Neuronal stem cell (in vitro differentiated cells): ENCODE measurements around the gene CWC27. TPM values are rescaled to one million over a fixed set of nuclear protein-coding genes. Genes with fewer than 3 reads are reported as not detected.
A peak's percentile ranks its signal among the peaks of the same experiment; 100 is the strongest.

ENCODE experiments used
- DNase-seq: peaks from one replicate; pipeline ENCODE4 v3.0.0-alpha.2; 2013; ENCODE audit warnings: low spot score
- H2AFZ ChIP-seq: one replicate; pipeline ENCODE4 v1.6.1; 2013; ENCODE audit warnings: mild to moderate bottlenecking, low read length, inconsistent platforms
- H2AK5ac ChIP-seq: 2 replicates; pipeline ENCODE4 v1.6.1; 2013; ENCODE audit warnings: low read depth, mild to moderate bottlenecking, inconsistent platforms, low read length, moderate library complexity, mixed read lengths
- H2BK120ac ChIP-seq: 2 replicates; pipeline ENCODE4 v1.6.1; 2013; ENCODE audit warnings: low read depth, mild to moderate bottlenecking, inconsistent platforms, low read length, moderate library complexity, mixed read lengths
- H2BK12ac ChIP-seq: one replicate; pipeline ENCODE4 v1.6.1; 2013; ENCODE audit warnings: low read length, inconsistent platforms
- H2BK15ac ChIP-seq: 2 replicates; pipeline ENCODE4 v1.6.1; 2013; ENCODE audit warnings: mild to moderate bottlenecking, low read length, inconsistent platforms, mixed read lengths
- H2BK5ac ChIP-seq: one replicate; pipeline ENCODE4 v1.6.1; 2013; ENCODE audit warnings: inconsistent platforms, mild to moderate bottlenecking, low read length, moderate library complexity
- H3K14ac ChIP-seq: one replicate; pipeline ENCODE4 v1.6.1; 2013; ENCODE audit warnings: low read length, inconsistent platforms
- H3K18ac ChIP-seq: 2 replicates; pipeline ENCODE4 v1.6.1; 2013; ENCODE audit warnings: low read length, inconsistent platforms
- H3K23ac ChIP-seq: 2 replicates; pipeline ENCODE4 v1.6.1; 2013; ENCODE audit warnings: low read depth, mild to moderate bottlenecking, mixed read lengths, low read length, inconsistent platforms; ENCODE audit not compliant: poor library complexity
- H3K27ac ChIP-seq: replicated peaks from 3 replicates; pipeline ENCODE4 v1.5.1; 2013; ENCODE audit warnings: low read length, inconsistent platforms
- H3K27me3 ChIP-seq, 3 experiments: 2 replicates each; pipeline ENCODE4 v1.6.1; 2013; ENCODE audit warnings: low read length in 3 of 3, mild to moderate bottlenecking in 2 of 3, inconsistent platforms in 1 of 3, low read depth in 1 of 3, mixed read lengths in 1 of 3, moderate library complexity in 1 of 3; ENCODE audit not compliant: control insufficient read depth in 3 of 3, insufficient read depth in 3 of 3
- H3K36me3 ChIP-seq, 2 donors: replicated peaks in 1 of 2; 2 replicates each; pipeline ENCODE4 v1.6.1; 2013; ENCODE audit warnings: low read length in 2 of 2; ENCODE audit not compliant: control insufficient read depth in 2 of 2, insufficient read depth in 2 of 2
- H3K4ac ChIP-seq: 2 replicates; pipeline ENCODE4 v1.6.1; 2013; ENCODE audit warnings: inconsistent platforms, mild to moderate bottlenecking, low read length, moderate library complexity
- H3K4me1 ChIP-seq, 2 donors: 1 replicate in 1 of 2; 2 replicates in 1 of 2; pipeline ENCODE4 v1.6.1; 2013; ENCODE audit warnings: low read length in 2 of 2, low read depth in 1 of 2; ENCODE audit not compliant: control insufficient read depth in 2 of 2, insufficient read depth in 1 of 2
- H3K4me2 ChIP-seq: one replicate; pipeline ENCODE4 v1.6.1; 2013; ENCODE audit warnings: mild to moderate bottlenecking, low read length, inconsistent platforms; ENCODE audit not compliant: insufficient read depth, poor library complexity, severe bottlenecking
- H3K4me3 ChIP-seq, 2 donors: 2 replicates each; pipeline ENCODE4 v1.5.1; 2013; ENCODE audit warnings: low read length in 2 of 2, mild to moderate bottlenecking in 2 of 2, inconsistent platforms in 1 of 2, moderate library complexity in 1 of 2
- H3K79me1 ChIP-seq: one replicate; pipeline ENCODE4 v1.6.1; 2013; ENCODE audit warnings: low read depth, mild to moderate bottlenecking, inconsistent platforms, low read length, moderate library complexity
- H3K9ac ChIP-seq: one replicate; pipeline ENCODE4 v1.6.1; 2013; ENCODE audit warnings: mild to moderate bottlenecking, low read depth, low read length, inconsistent platforms; ENCODE audit not compliant: poor library complexity
- H3K9me3 ChIP-seq, 2 donors: replicated peaks in 1 of 2; 2 replicates each; pipeline versions ENCODE3 to v1.6.1; 2013; ENCODE audit warnings: low read length in 2 of 2, mild to moderate bottlenecking in 2 of 2, inconsistent platforms in 1 of 2, low read depth in 1 of 2, mixed read lengths in 1 of 2, moderate library complexity in 1 of 2; ENCODE audit not compliant: control insufficient read depth in 2 of 2, insufficient read depth in 1 of 2
- H4K8ac ChIP-seq: one replicate; pipeline ENCODE4 v1.6.1; 2013; ENCODE audit warnings: low read depth, mild to moderate bottlenecking, inconsistent platforms, low read length, moderate library complexity
- H4K91ac ChIP-seq: one replicate; pipeline ENCODE4 v1.6.1; 2013; ENCODE audit warnings: low read length, low read depth, mild to moderate bottlenecking, inconsistent platforms; ENCODE audit not compliant: poor library complexity
- WGBS, 2 donors: extraction: QIAGEN DNeasy Blood & Tissue Kit; methylation state at CpG; one replicate each; pipeline ENCODE4 v1.1.7; 2013; ENCODE audit warnings: missing lambda C conversion rate in 2 of 2, mixed read lengths in 1 of 2; ENCODE audit not compliant: insufficient read length in 2 of 2, insufficient replicate concordance in 1 of 2; ENCODE audit errors: extremely low coverage in 2 of 2; 5-methylcytosine and 5-hydroxymethylcytosine counted together
- polyA plus RNA-seq, 2 experiments: library from polyadenylated mRNA; stranded (reverse); fragments of 200-250 nt; gene quantifications; one replicate each; pipeline ENCODE4 v1.2.3, GENCODE V29; 2013

CWC27 gene, protein sequence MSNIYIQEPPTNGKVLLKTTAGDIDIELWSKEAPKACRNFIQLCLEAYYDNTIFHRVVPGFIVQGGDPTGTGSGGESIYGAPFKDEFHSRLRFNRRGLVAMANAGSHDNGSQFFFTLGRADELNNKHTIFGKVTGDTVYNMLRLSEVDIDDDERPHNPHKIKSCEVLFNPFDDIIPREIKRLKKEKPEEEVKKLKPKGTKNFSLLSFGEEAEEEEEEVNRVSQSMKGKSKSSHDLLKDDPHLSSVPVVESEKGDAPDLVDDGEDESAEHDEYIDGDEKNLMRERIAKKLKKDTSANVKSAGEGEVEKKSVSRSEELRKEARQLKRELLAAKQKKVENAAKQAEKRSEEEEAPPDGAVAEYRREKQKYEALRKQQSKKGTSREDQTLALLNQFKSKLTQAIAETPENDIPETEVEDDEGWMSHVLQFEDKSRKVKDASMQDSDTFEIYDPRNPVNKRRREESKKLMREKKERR
- 105 TPM for polyA plus RNA-seq (2013, experiment 1 of 2)
- 112 TPM for polyA plus RNA-seq (2013, experiment 2 of 2)

DNA sequence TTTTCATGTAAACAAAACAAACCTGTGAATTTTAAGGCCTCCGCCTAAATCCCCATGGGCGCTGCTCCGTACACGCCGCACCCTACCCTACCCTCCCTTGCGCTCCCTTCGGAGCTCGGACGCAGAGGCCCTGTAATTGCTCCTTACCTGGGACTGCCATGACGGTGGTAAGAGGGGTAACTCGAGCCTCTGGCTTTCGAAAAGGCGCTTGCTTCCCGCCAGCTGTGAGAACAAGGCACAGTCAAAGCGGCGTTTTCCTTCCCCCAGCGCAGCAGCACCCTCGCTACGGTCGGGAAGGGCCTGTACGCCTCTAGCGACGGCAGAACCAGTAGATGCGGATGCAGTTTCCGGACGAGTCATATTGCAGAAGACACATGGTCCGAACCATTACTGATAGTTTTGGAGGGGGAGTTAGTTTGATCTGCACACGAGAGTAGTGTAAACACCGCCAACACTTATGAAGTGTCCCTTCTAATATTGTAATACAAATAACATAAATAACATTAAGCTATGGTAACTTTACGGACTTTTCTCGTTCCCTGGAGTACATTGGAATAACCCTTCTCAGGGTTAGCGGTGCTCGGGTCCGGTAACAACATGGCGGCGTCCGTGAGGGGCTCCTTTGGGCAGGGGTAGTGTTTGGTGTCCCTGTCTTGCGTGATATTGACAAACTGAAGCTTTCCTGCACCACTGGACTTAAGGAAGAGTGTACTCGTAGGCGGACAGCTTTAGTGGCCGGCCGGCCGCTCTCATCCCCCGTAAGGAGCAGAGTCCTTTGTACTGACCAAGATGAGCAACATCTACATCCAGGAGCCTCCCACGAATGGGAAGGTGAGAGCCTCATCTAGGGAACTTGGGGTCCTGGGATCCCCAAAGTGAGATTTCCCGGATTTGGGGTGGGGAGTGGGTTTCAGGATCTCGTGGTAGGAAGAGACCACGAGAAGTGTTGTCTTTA, at the start of gene CWC27, which contains the start of gene SREK1IP1:
Gene CWC27 (plus strand): TSS at position 573 of the 955 bp plus-strand sequence. CDS start 217 bp downstream, at position 790.
Gene SREK1IP1 (minus strand): TSS at position 334 of the 955 bp plus-strand sequence. CDS start 174 bp downstream, at position 160.
- no peak within 1 kb of the TSS for H2BK12ac ChIP-seq
- H3K27me3 ChIP-seq = no peaks in the 10 kb centered on the region
- H3K4me1 ChIP-seq = peaks cover 10 to 12% of the 10 kb centered on the region in 2 donors
- peak within 1 kb of the TSS; percentile 91 for H2AFZ ChIP-seq
- H3K14ac ChIP-seq = no peak within 1 kb of the TSS
- H3K36me3 ChIP-seq = peaks cover 6 to 36% of the 10 kb centered on the region in 2 donors
- no peak within 1 kb of the TSS for H4K91ac ChIP-seq
- H3K9ac ChIP-seq = peak within 1 kb of the TSS; percentile 73
- H3K4me2 ChIP-seq = peak within 1 kb of the TSS; percentile 91
- H2BK5ac ChIP-seq = no peak within 1 kb of the TSS
- peak within 1 kb of the TSS; percentile 26 for H3K23ac ChIP-seq
- no CpG with 5 or more reads among the region's 48 CpGs for WGBS, 2 donors
- peak within 1 kb of the TSS; percentile 81 to 90 for H3K4me3 ChIP-seq
- no peak within 1 kb of the TSS for H2BK120ac ChIP-seq
- H3K79me1 ChIP-seq = peaks cover 2% of the 10 kb centered on the region
- DNase-seq = peak; percentile 82
- no peaks in the 10 kb centered on the region for H3K9me3 ChIP-seq
- H4K8ac ChIP-seq = no peak within 1 kb of the TSS
- H3K18ac ChIP-seq = peak within 1 kb of the TSS; percentile 91
- H3K27ac ChIP-seq = peak within 1 kb of the TSS; percentile 85
- H2AK5ac ChIP-seq = no peak within 1 kb of the TSS
- no peak within 1 kb of the TSS for H2BK15ac ChIP-seq
- H3K4ac ChIP-seq = no peak within 1 kb of the TSS

DNA sequence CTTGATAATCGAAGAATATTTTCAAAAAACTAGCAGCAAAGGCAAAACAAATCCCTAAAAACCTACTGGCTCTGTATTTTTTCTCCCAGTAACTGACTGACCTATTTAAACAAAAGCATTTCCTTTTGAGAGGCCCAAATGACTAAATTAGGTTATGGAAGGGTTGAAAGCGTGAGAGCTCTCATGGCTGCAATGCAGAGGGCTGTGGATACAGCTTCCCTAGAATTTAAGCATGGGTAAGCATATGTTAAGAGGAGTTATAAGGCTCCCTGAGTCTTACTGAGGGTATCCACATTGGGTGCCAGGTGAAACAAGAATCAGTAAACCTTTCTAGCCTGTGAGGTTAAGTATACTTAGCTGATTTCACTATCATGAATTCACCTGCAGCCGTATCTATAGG, 46.1 kb upstream of the CWC27 start:
- Histone ChIP-seq H3K4me3 (no peak overlapping the region), H3K27ac (no peak overlapping the region), H3K4ac (no peak overlapping the region), H2BK120ac (no peak overlapping the region), H3K36me3 (peaks cover 6 to 67% of the 10 kb centered on the region in 2 donors), H3K4me1 (peaks cover 0 to 1% of the 10 kb centered on the region in 2 donors), H3K4me2 (no peak overlapping the region), H3K79me1 (peaks cover 1% of the 10 kb centered on the region), H2BK15ac (no peak overlapping the region), H3K14ac (no peak overlapping the region), H2BK12ac (no peak overlapping the region), H3K9ac (no peak overlapping the region), H3K27me3 (no peaks in the 10 kb centered on the region), H2BK5ac (no peak overlapping the region), H2AFZ (no peak overlapping the region), H4K8ac (no peak overlapping the region), H3K9me3 (no peaks in the 10 kb centered on the region), H2AK5ac (no peak overlapping the region), H3K18ac (no peak overlapping the region), H4K91ac (no peak overlapping the region), H3K23ac (no peak overlapping the region)
- no CpG with 5 or more reads among the region's 3 CpGs for WGBS, 2 donors
- no peak for DNase-seq

DNA sequence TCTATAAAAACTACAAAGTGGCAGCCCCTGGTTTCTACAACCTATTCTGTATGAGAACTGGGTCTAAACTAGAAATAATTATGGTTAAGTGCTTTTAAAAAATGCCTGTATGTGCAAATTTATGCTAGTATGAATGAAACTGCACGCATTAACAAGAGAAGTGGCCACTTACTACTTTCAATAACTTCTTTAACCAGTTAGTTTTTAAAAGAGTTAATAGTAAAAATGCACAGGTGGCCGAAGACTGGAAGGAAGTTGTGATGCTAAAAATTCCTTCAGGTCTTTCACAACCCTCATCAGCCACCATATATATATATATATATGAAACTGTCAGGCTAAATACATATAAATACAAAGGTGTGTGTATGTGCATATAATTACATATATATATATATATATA, 41.6 kb upstream of the CWC27 start:
- Histone ChIP-seq H3K4me3 (no peak overlapping the region), H2AK5ac (no peak overlapping the region), H2BK12ac (no peak overlapping the region), H3K14ac (no peak overlapping the region), H3K27me3 (no peaks in the 10 kb centered on the region), H3K27ac (no peak overlapping the region), H3K4ac (no peak overlapping the region), H2BK5ac (no peak overlapping the region), H3K79me1 (no peaks in the 10 kb centered on the region), H4K91ac (no peak overlapping the region), H3K4me1 (peaks cover 0 to 1% of the 10 kb centered on the region in 2 donors), H3K9me3 (peaks cover 0 to 3% of the 10 kb centered on the region in 2 donors), H3K23ac (no peak overlapping the region), H3K36me3 (peaks cover 9 to 89% of the 10 kb centered on the region in 2 donors), H2BK120ac (no peak overlapping the region), H3K9ac (no peak overlapping the region), H4K8ac (no peak overlapping the region), H2AFZ (no peak overlapping the region), H2BK15ac (no peak overlapping the region), H3K18ac (no peak overlapping the region), H3K4me2 (no peak overlapping the region)
- DNase-seq = no peak
- WGBS, 2 donors = no CpG with 5 or more reads among the region's 2 CpGs
